ENCODE data around the gene COL6A5.

DNA sequence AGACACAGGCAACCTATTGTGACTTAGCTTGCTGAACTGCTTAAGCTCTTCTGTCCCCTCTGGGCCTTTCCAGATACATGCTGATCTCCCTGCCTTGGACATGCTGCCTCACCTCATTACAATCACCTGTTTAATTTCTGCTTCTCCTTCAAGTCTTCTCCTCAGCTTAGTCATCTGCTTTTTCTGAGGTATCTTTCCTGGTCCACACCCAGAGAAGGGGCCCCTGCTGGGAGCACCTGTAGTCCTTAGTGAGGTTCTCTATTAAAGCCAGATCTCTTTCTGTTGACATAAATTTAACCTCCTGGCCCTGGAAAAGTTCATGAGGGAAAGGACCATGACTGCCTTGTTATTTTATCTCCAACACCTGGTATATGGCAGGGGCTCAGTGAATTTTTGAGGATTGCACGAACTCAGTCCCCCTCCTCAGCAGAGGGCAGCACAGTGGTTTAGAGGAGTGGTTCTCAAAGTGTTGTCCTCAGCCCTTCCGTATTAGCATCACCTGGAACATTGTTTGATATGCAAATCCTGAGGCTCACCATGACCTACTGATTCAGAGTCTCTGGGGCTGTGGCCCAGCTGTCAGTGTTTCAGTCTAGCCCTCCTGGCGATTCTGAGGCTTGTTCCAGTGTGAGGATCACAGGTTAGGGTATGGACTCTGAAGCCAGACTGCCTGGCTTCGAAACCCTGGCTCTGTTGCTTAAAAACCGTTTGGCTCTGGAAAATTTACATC, 184.2 kb downstream of the COL6A5 start:
- TF ChIP-seq, protein P1, sequence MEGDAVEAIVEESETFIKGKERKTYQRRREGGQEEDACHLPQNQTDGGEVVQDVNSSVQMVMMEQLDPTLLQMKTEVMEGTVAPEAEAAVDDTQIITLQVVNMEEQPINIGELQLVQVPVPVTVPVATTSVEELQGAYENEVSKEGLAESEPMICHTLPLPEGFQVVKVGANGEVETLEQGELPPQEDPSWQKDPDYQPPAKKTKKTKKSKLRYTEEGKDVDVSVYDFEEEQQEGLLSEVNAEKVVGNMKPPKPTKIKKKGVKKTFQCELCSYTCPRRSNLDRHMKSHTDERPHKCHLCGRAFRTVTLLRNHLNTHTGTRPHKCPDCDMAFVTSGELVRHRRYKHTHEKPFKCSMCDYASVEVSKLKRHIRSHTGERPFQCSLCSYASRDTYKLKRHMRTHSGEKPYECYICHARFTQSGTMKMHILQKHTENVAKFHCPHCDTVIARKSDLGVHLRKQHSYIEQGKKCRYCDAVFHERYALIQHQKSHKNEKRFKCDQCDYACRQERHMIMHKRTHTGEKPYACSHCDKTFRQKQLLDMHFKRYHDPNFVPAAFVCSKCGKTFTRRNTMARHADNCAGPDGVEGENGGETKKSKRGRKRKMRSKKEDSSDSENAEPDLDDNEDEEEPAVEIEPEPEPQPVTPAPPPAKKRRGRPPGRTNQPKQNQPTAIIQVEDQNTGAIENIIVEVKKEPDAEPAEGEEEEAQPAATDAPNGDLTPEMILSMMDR (IDR thresholded peaks at IDR 0.05), result no peak
- TF ChIP-seq POLR2A (IDR thresholded peaks at IDR 0.05), result no peak
